Neutrophil (primary cell): Measurements from ENCODE around the gene MRPS34.

Source experiments
- H3K27ac ChIP-seq: fragments of 200-600 bp; sonication (generic); 2 replicates; pipeline ENCODE4 v1.5.1; 2016; ENCODE audit warnings: mild to moderate bottlenecking, moderate library complexity
- H3K27me3 ChIP-seq: fragments of 200-600 bp; sonication (generic); 2 replicates; pipeline ENCODE4 v1.6.0; 2016; ENCODE audit warnings: mild to moderate bottlenecking
- H3K36me3 ChIP-seq: fragments of 200-600 bp; sonication (generic); 2 replicates; pipeline ENCODE4 v1.5.1; 2017
- H3K4me1 ChIP-seq, 2 experiments: fragments of 200-600 bp in 1 of 2; sonication (generic) in 1 of 2; 1 replicate in 1 of 2; 2 replicates in 1 of 2; pipeline versions ENCODE4 v1.5.1 to v1.6.1; 2013 to 2016; ENCODE audit warnings: low read depth in 1 of 2, low read length in 1 of 2, mild to moderate bottlenecking in 1 of 2, moderate library complexity in 1 of 2; ENCODE audit not compliant: control insufficient read depth in 1 of 2, insufficient read depth in 1 of 2
- H3K4me3 ChIP-seq, 2 experiments: fragments of 200-600 bp in 1 of 2; sonication (generic) in 1 of 2; 1 replicate in 1 of 2; 2 replicates in 1 of 2; pipeline ENCODE4 v1.5.1; 2013 to 2016; ENCODE audit warnings: low read depth in 1 of 2, low read length in 1 of 2, mild to moderate bottlenecking in 1 of 2, moderate library complexity in 1 of 2
- H3K9me3 ChIP-seq: fragments of 200-600 bp; sonication (generic); 2 replicates; pipeline ENCODE4 v1.5.1; 2016
- TF ChIP-seq, protein P1 (sequence below): fragments of 200-600 bp; sonication (generic); IDR thresholded peaks from 2 replicates; pipeline ENCODE4 v1.5.1; 2016; ENCODE audit warnings: antibody characterized with exemption

The MRPS34 gene

DNA sequence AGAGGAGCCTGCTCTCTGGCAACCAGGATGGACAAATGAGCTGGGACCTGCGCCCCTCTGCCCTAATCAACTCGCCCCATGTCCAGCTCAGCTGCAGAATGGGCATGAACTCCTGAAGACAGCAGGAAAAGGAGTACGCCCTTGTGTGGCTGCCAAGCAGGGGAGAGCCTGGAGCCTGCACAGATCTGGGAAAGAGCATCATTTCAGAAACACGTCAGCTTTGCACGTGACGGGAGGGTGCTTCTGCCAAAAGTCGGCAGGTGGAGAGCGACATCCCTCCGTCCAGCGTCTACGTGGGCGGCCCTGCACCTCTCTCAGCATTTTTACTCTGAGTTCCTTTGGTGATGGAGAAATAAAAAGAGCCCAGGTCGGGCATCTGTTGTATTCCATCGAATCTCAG lies 20.1 kb downstream of the MRPS34 start:
- no peak overlapping the region for H3K4me3 ChIP-seq
- peaks cover 71% of the 10 kb centered on the region for H3K36me3 ChIP-seq
- TF ChIP-seq, protein P1, sequence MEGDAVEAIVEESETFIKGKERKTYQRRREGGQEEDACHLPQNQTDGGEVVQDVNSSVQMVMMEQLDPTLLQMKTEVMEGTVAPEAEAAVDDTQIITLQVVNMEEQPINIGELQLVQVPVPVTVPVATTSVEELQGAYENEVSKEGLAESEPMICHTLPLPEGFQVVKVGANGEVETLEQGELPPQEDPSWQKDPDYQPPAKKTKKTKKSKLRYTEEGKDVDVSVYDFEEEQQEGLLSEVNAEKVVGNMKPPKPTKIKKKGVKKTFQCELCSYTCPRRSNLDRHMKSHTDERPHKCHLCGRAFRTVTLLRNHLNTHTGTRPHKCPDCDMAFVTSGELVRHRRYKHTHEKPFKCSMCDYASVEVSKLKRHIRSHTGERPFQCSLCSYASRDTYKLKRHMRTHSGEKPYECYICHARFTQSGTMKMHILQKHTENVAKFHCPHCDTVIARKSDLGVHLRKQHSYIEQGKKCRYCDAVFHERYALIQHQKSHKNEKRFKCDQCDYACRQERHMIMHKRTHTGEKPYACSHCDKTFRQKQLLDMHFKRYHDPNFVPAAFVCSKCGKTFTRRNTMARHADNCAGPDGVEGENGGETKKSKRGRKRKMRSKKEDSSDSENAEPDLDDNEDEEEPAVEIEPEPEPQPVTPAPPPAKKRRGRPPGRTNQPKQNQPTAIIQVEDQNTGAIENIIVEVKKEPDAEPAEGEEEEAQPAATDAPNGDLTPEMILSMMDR, result no peak

DNA sequence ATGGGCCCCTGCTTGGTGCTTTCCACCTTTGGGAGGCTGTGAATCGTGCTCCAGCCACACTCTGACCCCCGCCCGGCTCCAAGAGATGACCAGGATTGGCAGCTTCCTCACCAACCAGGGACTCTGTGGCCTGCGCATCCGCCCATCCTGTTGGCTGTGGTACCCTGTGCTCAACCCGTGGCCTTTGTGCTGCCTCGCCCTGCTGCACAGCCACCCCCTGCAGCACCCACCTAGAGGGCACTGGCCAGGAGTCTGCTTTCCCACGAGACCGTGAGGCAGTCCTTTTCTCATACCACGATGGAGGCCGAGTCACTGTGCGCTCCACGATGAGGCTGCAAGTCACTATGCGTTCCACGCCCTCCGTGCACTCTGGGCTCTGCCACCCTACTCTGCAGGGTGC lies 21.0 kb downstream of the MRPS34 start:
- no peak overlapping the region for H3K27ac ChIP-seq
- H3K4me3 ChIP-seq, result no peak overlapping the region

More for the DNA sequence above, 20.1 kb downstream of the MRPS34 start:
- no peaks in the 10 kb centered on the region for H3K9me3 ChIP-seq
- no peaks in the 10 kb centered on the region for H3K4me1 ChIP-seq
- H3K27me3 ChIP-seq, result no peaks in the 10 kb centered on the region
- H3K27ac ChIP-seq, result no peak overlapping the region

DNA sequence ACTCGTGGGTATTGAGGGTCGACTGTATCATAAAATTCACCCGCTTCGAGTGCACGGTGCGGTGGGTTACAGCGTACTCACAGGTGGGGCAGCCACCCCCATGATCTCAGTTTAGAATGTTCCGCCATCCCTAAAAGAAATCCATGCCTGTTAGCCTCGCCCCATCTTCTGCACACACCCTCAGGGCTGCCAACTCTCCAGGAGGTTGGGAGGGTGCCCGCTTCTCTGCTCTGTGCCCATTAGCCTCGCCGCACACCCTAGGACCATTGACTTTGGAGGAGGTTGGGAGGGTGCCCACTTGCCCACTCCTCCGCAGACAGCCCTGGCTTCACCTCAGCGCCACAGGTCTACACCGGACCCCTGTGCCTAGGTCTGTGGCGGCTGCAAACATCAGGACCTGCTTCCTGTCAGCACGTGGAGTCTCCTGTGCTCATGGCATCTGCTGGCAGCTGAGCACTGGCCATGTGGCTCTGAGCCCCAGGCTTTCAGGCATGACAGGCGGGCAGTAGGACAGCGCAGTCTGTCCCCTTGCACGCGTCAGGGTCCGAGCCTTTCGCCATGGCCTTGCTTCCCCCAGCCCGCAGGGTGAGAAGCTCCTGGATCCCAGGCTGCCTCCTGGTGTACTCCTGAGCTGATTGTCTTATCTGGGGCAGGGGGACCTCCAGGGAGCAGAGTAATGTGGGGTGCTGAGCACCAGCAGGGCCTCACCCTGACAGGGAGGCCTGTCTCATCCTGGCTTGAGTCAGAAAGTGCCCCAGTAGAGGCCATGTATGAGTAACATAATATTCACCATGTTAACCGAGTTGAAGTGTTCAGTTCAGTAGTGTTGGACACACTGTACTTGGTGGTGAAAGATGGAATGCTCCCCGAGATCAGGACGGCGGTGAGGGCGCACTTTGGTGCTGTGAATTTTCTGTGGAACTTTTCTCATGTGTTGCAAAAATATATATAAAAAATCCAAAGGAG lies 23.5 kb downstream of the MRPS34 start:
- TF ChIP-seq, protein P1, result no peak
- Histone ChIP-seq H3K4me1 (no peaks in the 10 kb centered on the region), H3K27ac (no peak overlapping the region), H3K27me3 (no peaks in the 10 kb centered on the region), H3K4me3 (no peak overlapping the region), H3K36me3 (peaks cover 88% of the 10 kb centered on the region), H3K9me3 (no peaks in the 10 kb centered on the region)

More for the DNA sequence above, 21.0 kb downstream of the MRPS34 start:
- H3K27me3 ChIP-seq, result no peaks in the 10 kb centered on the region
- H3K4me1 ChIP-seq, result no peaks in the 10 kb centered on the region
- H3K9me3 ChIP-seq, result no peaks in the 10 kb centered on the region
- peaks cover 71% of the 10 kb centered on the region for H3K36me3 ChIP-seq
- TF ChIP-seq, protein P1, result no peak

DNA sequence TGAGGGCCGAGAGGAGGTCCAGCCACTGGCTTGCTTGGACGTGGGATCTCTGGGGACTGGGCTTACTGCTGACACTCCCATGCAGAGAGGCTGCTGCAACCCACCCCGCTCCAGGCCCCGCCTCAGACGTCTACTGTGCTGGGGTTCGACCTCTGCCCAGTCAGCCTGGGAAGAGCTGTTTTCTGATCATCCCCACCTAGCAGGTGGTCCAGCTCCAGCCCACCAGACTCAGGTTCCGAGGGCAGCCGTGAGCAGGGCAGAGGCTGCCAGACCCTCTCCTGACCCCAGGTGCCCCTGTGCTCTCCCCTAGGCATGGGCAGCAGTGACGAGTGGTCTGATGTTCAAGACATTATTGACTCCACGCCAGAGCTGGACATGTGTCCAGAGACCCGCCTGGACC lies 25.0 kb downstream of the MRPS34 start:
- Histone ChIP-seq H3K27me3 (no peaks in the 10 kb centered on the region), H3K4me3 (no peak overlapping the region), H3K4me1 (no peaks in the 10 kb centered on the region), H3K36me3 (peaks cover 94% of the 10 kb centered on the region), H3K9me3 (no peaks in the 10 kb centered on the region), H3K27ac (no peak overlapping the region)
- TF ChIP-seq, protein P1, result no peak

DNA sequence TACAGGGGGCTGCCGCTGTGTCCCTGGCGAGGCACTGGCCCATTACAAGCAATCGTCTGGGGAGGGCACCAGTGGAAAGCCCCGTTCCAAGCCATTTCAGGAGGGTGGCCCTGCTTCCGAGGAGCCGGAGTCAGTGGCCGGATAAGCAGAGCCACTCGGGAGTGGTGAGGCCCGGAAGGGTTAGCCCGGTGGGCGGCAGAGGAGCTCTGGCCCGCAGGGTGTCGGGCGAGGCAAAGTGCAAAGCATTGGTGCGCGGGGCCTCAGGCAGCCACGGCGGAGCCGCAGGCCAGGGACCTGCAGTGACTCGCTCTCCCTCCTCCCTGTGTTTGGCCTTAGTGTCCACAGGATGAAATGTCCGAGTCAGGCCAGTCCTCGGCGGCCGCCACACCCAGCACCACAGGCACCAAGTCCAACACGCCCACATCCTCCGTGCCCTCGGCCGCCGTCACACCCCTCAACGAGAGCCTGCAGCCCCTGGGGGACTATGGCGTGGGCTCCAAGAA lies 26.2 kb downstream of the MRPS34 start:
- TF ChIP-seq, protein P1, result no peak
- H3K4me1 ChIP-seq, result no peaks in the 10 kb centered on the region
- H3K27ac ChIP-seq, result no peak overlapping the region
- H3K27me3 ChIP-seq, result no peaks in the 10 kb centered on the region
- H3K36me3 ChIP-seq, result peaks cover 83% of the 10 kb centered on the region
- no peak overlapping the region for H3K4me3 ChIP-seq
- no peaks in the 10 kb centered on the region for H3K9me3 ChIP-seq
